Ishikawa (cell line): ENCODE data around the gene TCF4.

Experiments used
- CREB1 ChIP-seq: IDR thresholded peaks from 2 replicates; pipeline ENCODE4 v1.6.1; 2012; ENCODE audit warnings: low read depth
- FOXM1 ChIP-seq: IDR thresholded peaks from 2 replicates; pipeline ENCODE4 v1.6.1; 2012; ENCODE audit warnings: low read depth, borderline replicate concordance
- MAX ChIP-seq: IDR thresholded peaks from 2 replicates; pipeline ENCODE4 v1.6.1; 2012
- NFIC ChIP-seq: IDR thresholded peaks from 2 replicates; pipeline ENCODE4 v1.6.1; 2012
- REST ChIP-seq: IDR thresholded peaks from 2 replicates; pipeline ENCODE4 v1.6.1; 2012; ENCODE audit warnings: low read depth, mild to moderate bottlenecking
- TAF1 ChIP-seq: IDR thresholded peaks from 2 replicates; pipeline ENCODE4 v1.6.1; 2012; ENCODE audit warnings: low read depth, mild to moderate bottlenecking
- TCF12 ChIP-seq: IDR thresholded peaks from 2 replicates; pipeline ENCODE4 v1.6.1; 2012; ENCODE audit warnings: low read depth
- YY1 ChIP-seq: IDR thresholded peaks from 2 replicates; pipeline ENCODE4 v1.6.1; 2012; ENCODE audit warnings: low read depth
- TF ChIP-seq, protein P1 (sequence below): IDR thresholded peaks from 2 replicates; pipeline ENCODE4 v1.6.1; 2012

- TF ChIP-seq TAF1 (no peak), MAX (no peak), REST (no peak), CREB1 (no peak), FOXM1 (no peak), YY1 (no peak), NFIC (no peak), TCF12 (no peak)
- TF ChIP-seq, protein P1, sequence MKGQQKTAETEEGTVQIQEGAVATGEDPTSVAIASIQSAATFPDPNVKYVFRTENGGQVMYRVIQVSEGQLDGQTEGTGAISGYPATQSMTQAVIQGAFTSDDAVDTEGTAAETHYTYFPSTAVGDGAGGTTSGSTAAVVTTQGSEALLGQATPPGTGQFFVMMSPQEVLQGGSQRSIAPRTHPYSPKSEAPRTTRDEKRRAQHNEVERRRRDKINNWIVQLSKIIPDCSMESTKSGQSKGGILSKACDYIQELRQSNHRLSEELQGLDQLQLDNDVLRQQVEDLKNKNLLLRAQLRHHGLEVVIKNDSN, result no peak
These were observed 185.1 kb downstream of the TCF4 start for GRCh38 chr18:55402731-55403405.
